HCT116 (cell line): ENCODE data around the gene CNTFR. TPM values are rescaled to one million over a fixed set of nuclear protein-coding genes. Genes with fewer than 3 reads are reported as not detected.

Experiments
- ATAC-seq: fragments of 200-7000 bp; cut with Tn5 transposase; 2 replicates; pipeline ENCODE4 v1.9.1; 2020; ENCODE audit warnings: mild to moderate bottlenecking, moderate library complexity
- BruUV-seq: library from RNA; stranded (reverse); fragments of 400-500 nt; replicated peaks from 2 replicates; lab custom pipeline; 2021; lab: Mats Ljungman, UMichigan
- CTCF ChIA-PET: fragments of 300-600 bp; sonication (Branson Sonifier 250); formaldehyde crosslinking; loops from one replicate; lab custom pipeline; 2021; ENCODE audit warnings: antibody characterized with exemption; lab: Charles Lee
- POLR2A ChIA-PET: fragments of 300-600, 350-600 bp; sonication (Branson Sonifier 250); formaldehyde crosslinking; loops from one replicate; lab custom pipeline; 2021; ENCODE audit warnings: antibody characterized with exemption; lab: Charles Lee
- RAD21 ChIA-PET, 2 experiments: fragments of 300-600 bp; sonication (Branson Sonifier 250); formaldehyde crosslinking; loops; one replicate each; lab custom pipeline; 2023; ENCODE audit warnings: low total read pairs in 2 of 2; ENCODE audit not compliant: uncharacterized antibody in 2 of 2, unreplicated experiment in 2 of 2, low non-redundant PET in 1 of 2; lab: Charles Lee
- DNase-seq: peaks from one replicate; pipeline ENCODE4 v3.0.0-alpha.2; 2010; ENCODE audit warnings: low read depth, low spot score
- H2AFZ ChIP-seq: fragments of 200-600 bp; shearing (Covaris generic), sonication (generic); 2 replicates; pipeline ENCODE4 v1.6.1; 2017; ENCODE audit warnings: low read depth, mixed run types, mixed read lengths, antibody characterized with exemption, low read length; ENCODE audit not compliant: poor library complexity, severe bottlenecking
- H3K27ac ChIP-seq: 2 replicates; pipeline ENCODE4 v1.5.1; 2012; ENCODE audit warnings: low read depth, low read length
- H3K27me3 ChIP-seq: fragments of 200-600 bp; sonication (generic); 2 replicates; pipeline ENCODE4 v1.6.1; 2016; ENCODE audit warnings: mixed run types, low read length, mixed read lengths; ENCODE audit not compliant: insufficient read depth
- H3K36me3 ChIP-seq, 2 experiments: fragments of 200-500 bp in 1 of 2; fragments of 200-600 bp in 1 of 2; sonication (Bioruptor generic) in 1 of 2; sonication (generic) in 1 of 2; 2 replicates each; pipeline versions ENCODE4 v1.5.1 to v1.6.1; 2014 to 2016; ENCODE audit warnings: low read length in 2 of 2, inconsistent platforms in 1 of 2, mixed read lengths in 1 of 2, mixed run types in 1 of 2; ENCODE audit not compliant: insufficient read depth in 2 of 2, control insufficient read depth in 1 of 2
- H3K4me1 ChIP-seq, 2 experiments: fragments of 200-600 bp in 1 of 2; sonication (generic) in 1 of 2; 2 replicates each; pipeline versions ENCODE4 v1.5.1 to v1.6.1; 2012 to 2017; ENCODE audit warnings: low read length in 2 of 2, inconsistent platforms in 1 of 2, mild to moderate bottlenecking in 1 of 2, mixed read lengths in 1 of 2, mixed run types in 1 of 2, moderate library complexity in 1 of 2; ENCODE audit not compliant: insufficient read depth in 2 of 2, control insufficient read depth in 1 of 2
- H3K4me2 ChIP-seq: fragments of 200-600 bp; sonication (generic); 2 replicates; pipeline ENCODE4 v1.6.1; 2017; ENCODE audit warnings: mixed run types, low read length, mixed read lengths
- H3K4me3 ChIP-seq, 2 experiments: fragments of 200-600 bp in 1 of 2; sonication (generic) in 1 of 2; replicated peaks in 1 of 2; 2 replicates each; pipeline ENCODE4 v1.5.1; 2011 to 2016; ENCODE audit warnings: low read length in 2 of 2, control low read depth in 1 of 2, low read depth in 1 of 2, mild to moderate bottlenecking in 1 of 2, mixed read lengths in 1 of 2, mixed run types in 1 of 2
- H3K79me2 ChIP-seq: fragments of 200-600 bp; sonication (generic); 2 replicates; pipeline ENCODE4 v1.6.1; 2017; ENCODE audit warnings: mild to moderate bottlenecking, mixed run types, low read length, moderate library complexity, mixed read lengths; ENCODE audit not compliant: insufficient read depth
- H3K9ac ChIP-seq: fragments of 200-600 bp; sonication (generic); 2 replicates; pipeline ENCODE4 v1.6.1; 2016; ENCODE audit warnings: low read length, mixed read lengths
- H3K9me2 ChIP-seq: fragments of 200-600 bp; sonication (generic), shearing (Covaris generic); 2 replicates; pipeline ENCODE4 v1.6.1; 2017; ENCODE audit warnings: mixed run types, mild to moderate bottlenecking, moderate library complexity; ENCODE audit not compliant: insufficient read depth
- H3K9me3 ChIP-seq, 2 experiments: fragments of 200-500 bp in 1 of 2; fragments of 200-600 bp in 1 of 2; sonication (Bioruptor generic) in 1 of 2; sonication (generic) in 1 of 2; 2 replicates each; pipeline ENCODE4 v1.6.1; 2014 to 2017; ENCODE audit warnings: low read length in 2 of 2, mixed read lengths in 2 of 2, inconsistent platforms in 1 of 2, low read depth in 1 of 2, mild to moderate bottlenecking in 1 of 2, mixed run types in 1 of 2, moderate library complexity in 1 of 2; ENCODE audit not compliant: control insufficient read depth in 1 of 2, insufficient read depth in 1 of 2
- H4K20me1 ChIP-seq: fragments of 200-600 bp; sonication (generic), shearing (Covaris generic); 2 replicates; pipeline ENCODE4 v1.6.1; 2017; ENCODE audit warnings: mixed run types, mild to moderate bottlenecking, moderate library complexity; ENCODE audit not compliant: insufficient read depth
- ELF1 ChIP-seq: IDR thresholded peaks from 2 replicates; pipeline ENCODE4 v1.6.1; 2012; ENCODE audit warnings: low read depth, borderline replicate concordance
- EZH2phosphoT487 ChIP-seq: fragments of 200-600 bp; IDR thresholded peaks from 2 replicates; pipeline ENCODE4 v1.6.1; 2018; ENCODE audit warnings: antibody characterized with exemption, borderline replicate concordance
- FOSL1 ChIP-seq: IDR thresholded peaks from 2 replicates; pipeline ENCODE4 v1.6.1; 2012; ENCODE audit warnings: low read depth
- JUND ChIP-seq: IDR thresholded peaks from 2 replicates; pipeline ENCODE4 v1.6.1; 2012
- POLR2A ChIP-seq: IDR thresholded peaks from 2 replicates; pipeline ENCODE4 v1.7.0; 2011; ENCODE audit warnings: borderline replicate concordance; ENCODE audit not compliant: insufficient read depth, insufficient read length; ENCODE audit errors: extremely low read depth
- POLR2AphosphoS5 ChIP-seq: IDR thresholded peaks from 2 replicates; pipeline ENCODE4 v1.6.1; 2011; ENCODE audit warnings: mild to moderate bottlenecking, low read depth, low read length, moderate library complexity
- RAD21 ChIP-seq: IDR thresholded peaks from 2 replicates; pipeline ENCODE4 v1.6.1; 2012; ENCODE audit warnings: low read depth, mild to moderate bottlenecking
- SIN3A ChIP-seq: IDR thresholded peaks from 2 replicates; pipeline ENCODE4 v1.6.1; 2012; ENCODE audit warnings: low read depth
- SP1 ChIP-seq: IDR thresholded peaks from 2 replicates; pipeline ENCODE4 v1.6.1; 2012; ENCODE audit warnings: low read depth
- TCF7L2 ChIP-seq: IDR thresholded peaks from 2 replicates; pipeline ENCODE4 v1.7.0; 2011; ENCODE audit warnings: borderline replicate concordance, inconsistent platforms; ENCODE audit not compliant: insufficient read depth, insufficient read length; ENCODE audit errors: extremely low read depth
- YY1 ChIP-seq: IDR thresholded peaks from 2 replicates; pipeline ENCODE4 v1.6.1; 2011; ENCODE audit warnings: low read length, low read depth, moderate library complexity, mild to moderate bottlenecking; ENCODE audit not compliant: insufficient replicate concordance; ENCODE audit errors: extremely low read depth
- ZFX ChIP-seq: fragments of 450-650 bp; IDR thresholded peaks from 2 replicates; pipeline ENCODE4 v1.6.1; 2017
- intact Hi-C: fragments of 100-400 bp; cut with micrococcal nuclease; formaldehyde crosslinking; loops from 2 replicates; pipeline ENCODE4 v1.10.0; 2022
- total RNA-seq: library from RNA; stranded (reverse); gene quantifications from one replicate; pipeline ENCODE4 v1.2.1, GENCODE V29; 2021; ENCODE audit not compliant: unreplicated experiment
- TF ChIP-seq, protein P1 (sequence below): IDR thresholded peaks from 2 replicates; pipeline ENCODE4 v1.6.1; 2011; ENCODE audit warnings: mild to moderate bottlenecking, low read length, moderate library complexity; ENCODE audit not compliant: insufficient replicate concordance; ENCODE audit errors: extremely low read depth
- TF ChIP-seq, protein P2 (sequence below), 3 experiments: fragments of 200-600 bp in 1 of 3; sonication (generic) in 1 of 3; IDR thresholded peaks in 2 of 3; conservative IDR thresholded peaks in 1 of 3; 2 replicates each; pipeline ENCODE4 v1.5.1; 2012 to 2017; ENCODE audit warnings: low read depth in 2 of 3, low read length in 2 of 3, antibody characterized with exemption in 1 of 3, borderline replicate concordance in 1 of 3, control low read depth in 1 of 3, mild to moderate bottlenecking in 1 of 3, mixed read lengths in 1 of 3, mixed run types in 1 of 3, moderate library complexity in 1 of 3; ENCODE audit not compliant: insufficient read depth in 1 of 3

The CNTFR gene
- total RNA-seq, 1 experiment from 2014 or later = not detected

DNA sequence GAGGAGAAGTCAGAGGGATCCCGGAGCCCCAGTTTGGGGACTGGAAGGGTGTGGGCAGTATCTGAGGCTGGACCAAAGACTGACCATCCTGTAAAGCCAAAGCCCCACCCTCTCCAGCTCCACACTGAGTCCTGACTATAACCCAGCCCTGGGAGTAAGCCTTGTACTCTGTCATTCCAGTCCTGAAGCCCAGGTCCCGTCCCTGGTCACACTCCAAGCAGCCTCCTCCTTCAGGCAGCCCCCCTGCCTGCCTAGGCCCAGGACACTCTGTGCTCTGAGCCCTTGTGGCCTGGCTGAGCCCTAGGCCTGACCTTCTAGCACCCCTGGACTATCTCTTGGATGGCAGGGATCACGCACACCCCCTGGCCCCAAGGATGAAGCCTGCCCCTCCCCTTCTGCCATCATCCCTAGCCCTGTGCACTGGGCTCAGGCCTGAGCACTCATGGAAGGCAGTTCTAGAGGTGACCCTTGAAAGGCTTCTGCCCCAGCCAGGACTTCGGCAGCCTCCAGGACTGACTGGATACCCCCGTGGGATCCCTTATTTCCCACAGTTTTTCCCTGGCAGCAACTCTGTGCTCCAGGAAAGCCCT is 38.7 kb downstream of the CNTFR start:
- Histone ChIP-seq H3K27ac (no peak overlapping the region), H3K36me3 (no peaks in the 10 kb centered on the region), H3K4me3 (no peak overlapping the region), H3K79me2 (no peaks in the 10 kb centered on the region), H3K9ac (no peak overlapping the region), H3K4me2 (no peak overlapping the region), H3K27me3 (no peaks in the 10 kb centered on the region), H3K4me1 (peaks cover 0 to 4% of the 10 kb centered on the region in 2 experiments; a peak in 2 of 4 replicates)
- ATAC-seq (no peak), DNase-seq (no peak)
- CTCF ChIA-PET = no interaction called here
- no TSS peak for BruUV-seq
- intact Hi-C loops = no loop called here
- TF ChIP-seq RAD21 (no peak), JUND (no peak), FOSL1 (no peak), TCF7L2 (no peak), POLR2A (no peak), SIN3A (no peak), ZFX (no peak), SP1 (no peak), EZH2phosphoT487 (no peak), ELF1 (no peak), POLR2AphosphoS5 (no peak), YY1 (no peak)
- TF ChIP-seq, protein P1, sequence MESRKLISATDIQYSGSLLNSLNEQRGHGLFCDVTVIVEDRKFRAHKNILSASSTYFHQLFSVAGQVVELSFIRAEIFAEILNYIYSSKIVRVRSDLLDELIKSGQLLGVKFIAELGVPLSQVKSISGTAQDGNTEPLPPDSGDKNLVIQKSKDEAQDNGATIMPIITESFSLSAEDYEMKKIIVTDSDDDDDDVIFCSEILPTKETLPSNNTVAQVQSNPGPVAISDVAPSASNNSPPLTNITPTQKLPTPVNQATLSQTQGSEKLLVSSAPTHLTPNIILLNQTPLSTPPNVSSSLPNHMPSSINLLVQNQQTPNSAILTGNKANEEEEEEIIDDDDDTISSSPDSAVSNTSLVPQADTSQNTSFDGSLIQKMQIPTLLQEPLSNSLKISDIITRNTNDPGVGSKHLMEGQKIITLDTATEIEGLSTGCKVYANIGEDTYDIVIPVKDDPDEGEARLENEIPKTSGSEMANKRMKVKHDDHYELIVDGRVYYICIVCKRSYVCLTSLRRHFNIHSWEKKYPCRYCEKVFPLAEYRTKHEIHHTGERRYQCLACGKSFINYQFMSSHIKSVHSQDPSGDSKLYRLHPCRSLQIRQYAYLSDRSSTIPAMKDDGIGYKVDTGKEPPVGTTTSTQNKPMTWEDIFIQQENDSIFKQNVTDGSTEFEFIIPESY = no peak
- TF ChIP-seq, protein P2, sequence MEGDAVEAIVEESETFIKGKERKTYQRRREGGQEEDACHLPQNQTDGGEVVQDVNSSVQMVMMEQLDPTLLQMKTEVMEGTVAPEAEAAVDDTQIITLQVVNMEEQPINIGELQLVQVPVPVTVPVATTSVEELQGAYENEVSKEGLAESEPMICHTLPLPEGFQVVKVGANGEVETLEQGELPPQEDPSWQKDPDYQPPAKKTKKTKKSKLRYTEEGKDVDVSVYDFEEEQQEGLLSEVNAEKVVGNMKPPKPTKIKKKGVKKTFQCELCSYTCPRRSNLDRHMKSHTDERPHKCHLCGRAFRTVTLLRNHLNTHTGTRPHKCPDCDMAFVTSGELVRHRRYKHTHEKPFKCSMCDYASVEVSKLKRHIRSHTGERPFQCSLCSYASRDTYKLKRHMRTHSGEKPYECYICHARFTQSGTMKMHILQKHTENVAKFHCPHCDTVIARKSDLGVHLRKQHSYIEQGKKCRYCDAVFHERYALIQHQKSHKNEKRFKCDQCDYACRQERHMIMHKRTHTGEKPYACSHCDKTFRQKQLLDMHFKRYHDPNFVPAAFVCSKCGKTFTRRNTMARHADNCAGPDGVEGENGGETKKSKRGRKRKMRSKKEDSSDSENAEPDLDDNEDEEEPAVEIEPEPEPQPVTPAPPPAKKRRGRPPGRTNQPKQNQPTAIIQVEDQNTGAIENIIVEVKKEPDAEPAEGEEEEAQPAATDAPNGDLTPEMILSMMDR (IDR thresholded peaks at IDR 0.05 in 2 of 3, conservative IDR thresholded peaks at IDR 0.05 in 1 of 3; ENCODE audit: borderline replicate concordance in 1 of 3, insufficient read depth in 1 of 3, low read depth in 2 of 3, low read length in 2 of 3) = no peak
- TF ChIP-seq, all 23 proteins: peak for 0
- POLR2A ChIA-PET = no interaction called here
- H3K9me2 ChIP-seq = no peaks in the 10 kb centered on the region
- RAD21 ChIA-PET = no interaction called here
- H3K9me3 ChIP-seq = no peaks in the 10 kb centered on the region
- no peak overlapping the region for H2AFZ ChIP-seq
- no peaks in the 10 kb centered on the region for H4K20me1 ChIP-seq
